Dermis microvascular lymphatic vessel endothelial cell (primary cell): ENCODE measurements around the gene LAMB4. TPM values are rescaled to one million over a fixed set of nuclear protein-coding genes. Genes with fewer than 3 reads are reported as not detected.

ENCODE experiments used
- DNase-seq, 2 donors: peaks; one replicate each; pipeline versions ENCODE4 v3.0.0 to v3.0.0-alpha.2; 2010; ENCODE audit warnings: low read depth in 2 of 2
- total RNA-seq: library from RNA; depleted of rRNA; stranded (reverse); fragments of >200 nt; gene quantifications from 2 replicates; pipeline ENCODE4 v1.2.1, GENCODE V29; 2014

LAMB4 gene
- total RNA-seq, 1 donor from 2014 or later = 0.13 TPM

- DNase-seq = no peak
Measured at GRCh38 chr7:108104324-108104723, 25.8 kb downstream of the LAMB4 start.

DNA sequence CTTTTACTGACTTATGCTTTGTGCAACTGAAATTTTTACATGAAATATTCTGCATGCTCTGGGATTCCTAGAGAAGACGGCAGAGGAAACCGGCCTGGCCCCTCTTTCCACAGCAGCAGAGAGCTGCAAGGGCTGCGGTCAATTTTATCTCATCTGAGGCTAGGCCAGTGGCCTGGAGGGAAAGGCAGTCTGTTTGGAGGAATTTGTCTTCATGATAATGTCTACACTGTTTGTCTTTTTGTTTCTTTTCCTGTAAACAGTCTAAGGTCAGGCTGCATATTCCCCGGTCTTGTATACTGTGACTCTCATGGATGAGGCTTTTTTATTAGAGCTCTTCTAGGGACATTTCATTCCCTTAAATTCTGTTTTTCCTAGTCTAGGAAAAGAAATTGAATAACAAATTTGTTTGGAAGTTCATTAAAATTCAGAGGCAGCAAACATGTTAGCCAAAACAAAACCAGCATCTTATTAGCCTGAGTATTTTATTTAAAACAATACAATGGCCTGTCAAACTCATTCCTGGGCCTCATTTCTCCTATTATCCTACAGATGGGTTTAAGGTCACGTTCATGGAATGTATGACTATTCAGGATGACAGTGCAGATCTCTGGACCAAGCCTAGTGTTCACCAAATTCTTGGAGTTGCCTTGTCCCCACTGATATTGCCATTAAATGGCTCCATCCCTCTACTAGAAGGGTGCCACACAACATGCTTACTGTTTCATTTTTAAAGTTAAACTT, 26.4 kb downstream of the LAMB4 start:
- peak; percentile 33 to 53 for DNase-seq

DNA sequence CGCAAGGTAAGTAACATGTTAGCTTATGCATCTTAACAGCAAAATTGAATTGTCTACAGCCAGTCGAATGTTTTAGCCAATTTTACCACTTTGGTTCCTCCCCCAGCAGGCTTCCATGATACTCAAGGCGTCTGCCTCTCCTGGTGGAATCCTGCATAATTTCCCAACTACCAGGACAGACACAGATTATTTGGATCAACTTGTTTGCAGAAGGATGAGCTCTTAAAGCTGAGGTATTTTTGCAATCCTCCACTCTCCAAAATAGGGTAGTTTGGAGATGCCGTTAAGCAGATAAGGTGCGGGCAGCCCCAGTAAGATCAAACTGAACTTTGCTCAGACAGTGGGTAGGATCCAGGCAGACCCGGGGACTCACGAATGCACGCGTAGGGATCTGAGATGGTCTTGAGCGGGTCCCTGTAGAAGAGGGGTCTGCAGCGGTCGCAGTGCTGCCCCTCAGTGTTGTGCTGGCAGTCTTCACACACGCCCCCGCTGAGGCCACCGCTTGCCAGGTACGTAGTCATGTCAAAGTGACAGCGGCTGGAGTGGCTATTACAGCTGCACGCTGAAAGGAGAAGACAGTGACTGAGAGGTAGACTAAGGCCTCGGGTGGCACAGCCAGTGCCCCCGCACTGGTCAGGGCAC, 27.4 kb downstream of the LAMB4 start:
- DNase-seq = no peak

DNA sequence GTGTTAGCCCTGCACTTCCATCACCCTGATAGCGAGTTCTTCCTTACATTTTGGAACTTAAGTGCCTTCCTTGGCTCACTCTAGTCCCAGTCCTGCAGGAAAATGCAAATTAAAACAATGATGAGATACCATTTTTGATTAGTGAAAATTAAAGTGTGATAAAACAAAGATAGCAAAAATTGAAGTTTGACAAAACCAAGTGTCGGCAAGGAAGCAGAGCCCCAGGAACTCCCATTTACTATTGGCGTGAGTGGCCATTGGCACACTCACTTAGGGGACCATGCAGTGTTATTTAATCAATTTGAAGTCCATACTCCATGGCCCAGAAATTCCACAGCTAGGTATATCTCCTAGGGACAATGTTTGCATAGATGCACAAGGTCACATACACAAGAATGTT, 28.4 kb downstream of the LAMB4 start:
- DNase-seq = no peak

GRCh38 chr7:108099713-108100112, 30.4 kb downstream of the LAMB4 start:
- no peak for DNase-seq

- DNase-seq = peak; percentile 45 to 63
Measured at GRCh38 chr7:108097703-108098102, 32.5 kb downstream of the LAMB4 start.

DNA sequence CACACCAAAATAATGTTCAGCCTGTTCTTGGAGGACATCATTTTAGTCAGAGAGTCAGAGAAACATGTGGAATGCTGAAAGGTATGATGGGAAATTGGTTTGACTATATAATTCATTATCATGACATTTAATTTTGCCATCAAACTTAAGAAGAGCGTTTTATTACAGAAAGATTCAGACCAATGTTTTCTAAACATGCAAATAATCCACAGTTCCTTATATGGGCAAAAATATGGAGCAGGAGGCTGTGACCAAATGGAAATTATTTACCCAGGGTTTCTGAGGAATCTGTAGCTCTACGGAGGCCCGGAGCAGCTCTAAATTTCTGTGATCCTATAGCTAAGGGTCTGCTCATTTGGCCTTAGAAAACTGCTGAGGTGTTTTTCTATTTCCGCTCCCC, 33.2 kb downstream of the LAMB4 start:
- no peak for DNase-seq

- DNase-seq = peak; percentile 31 to 90
Measured at GRCh38 chr7:108094933-108095710, 35.0 kb downstream of the LAMB4 start.

DNA sequence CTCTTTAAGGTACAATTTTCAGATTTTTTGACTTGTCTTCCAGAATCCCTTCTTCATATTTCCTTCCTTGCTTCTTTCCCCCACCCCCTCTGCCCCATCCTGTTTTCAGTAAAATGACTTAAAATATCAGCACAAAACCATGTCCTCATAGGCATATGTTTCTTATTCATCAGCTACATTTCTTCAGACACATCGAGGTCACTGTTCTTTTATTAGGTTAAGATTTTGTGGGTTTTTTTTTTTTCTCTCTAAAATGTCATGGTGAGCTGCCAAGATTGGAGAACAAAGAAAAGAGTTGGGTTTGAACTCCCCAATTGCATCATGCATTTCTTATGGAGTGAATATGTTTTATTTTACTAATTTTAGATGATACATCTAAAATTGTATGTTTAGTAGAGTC, 35.8 kb downstream of the LAMB4 start:
- no peak for DNase-seq

- DNase-seq = no peak
Measured at GRCh38 chr7:108093851-108094331, 36.3 kb downstream of the LAMB4 start.

DNA sequence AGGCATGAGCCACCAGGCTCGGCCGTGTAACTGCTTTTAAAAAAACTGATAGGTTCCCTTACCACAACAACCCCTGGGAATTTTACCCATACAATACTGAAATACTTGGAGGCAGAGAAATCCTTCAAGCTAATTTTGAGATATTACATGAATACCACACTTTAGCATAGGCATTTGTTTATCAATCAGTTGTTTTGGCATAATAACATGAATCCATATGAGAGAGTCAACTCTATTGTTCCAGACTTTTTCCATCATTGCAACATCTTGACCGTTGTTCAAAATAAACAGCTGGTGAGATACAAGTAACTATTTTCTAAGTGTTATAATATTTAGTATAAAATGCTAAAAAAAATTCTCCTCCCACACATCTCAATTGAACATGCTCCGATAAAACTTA, 36.8 kb downstream of the LAMB4 start:
- no peak for DNase-seq

- DNase-seq = no peak
Measured at GRCh38 chr7:108091461-108091831, 38.7 kb downstream of the LAMB4 start.

GRCh38 chr7:108090791-108091460, 39.2 kb downstream of the LAMB4 start:
- DNase-seq = no peak

GRCh38 chr7:108089381-108089780, 40.8 kb downstream of the LAMB4 start:
- DNase-seq = no peak

DNA sequence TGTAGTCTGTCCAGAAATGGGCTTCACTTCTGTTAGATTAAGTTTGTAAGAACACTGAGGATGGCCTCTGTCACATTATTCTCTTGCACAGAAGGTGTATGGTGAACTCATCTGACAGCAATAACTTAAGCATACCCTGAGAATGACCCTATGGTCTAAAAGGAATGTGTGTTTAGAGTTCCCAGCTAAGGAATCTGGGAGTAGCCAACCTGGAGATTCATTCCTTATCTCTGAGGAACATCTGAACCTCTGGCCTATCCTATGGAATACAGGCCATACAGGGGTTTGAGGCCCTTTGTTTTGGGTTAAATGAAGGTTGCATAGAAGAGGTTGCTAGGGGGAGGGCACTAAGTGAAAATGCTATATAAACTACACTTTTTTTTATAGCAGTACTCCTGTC, 41.4 kb downstream of the LAMB4 start:
- no peak for DNase-seq

DNA sequence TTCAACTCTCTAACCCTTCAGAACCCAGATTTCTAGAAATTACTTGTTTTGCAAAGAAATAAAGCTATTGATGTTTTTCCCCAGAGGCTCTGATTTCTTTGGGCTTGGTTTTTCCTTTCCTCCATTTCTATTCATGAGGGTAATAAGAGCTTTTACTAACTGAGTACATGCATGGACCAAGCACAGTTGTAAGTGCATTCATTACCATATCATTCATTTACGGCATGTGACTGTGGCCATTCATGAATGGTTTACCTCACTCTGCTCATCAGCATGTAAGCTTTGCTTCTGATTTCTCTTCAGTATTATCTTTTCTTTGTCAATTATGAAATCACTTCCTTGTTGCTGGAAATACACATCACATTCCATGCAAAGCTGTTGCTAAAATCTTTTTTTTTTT, 42.4 kb downstream of the LAMB4 start:
- DNase-seq = no peak

DNA sequence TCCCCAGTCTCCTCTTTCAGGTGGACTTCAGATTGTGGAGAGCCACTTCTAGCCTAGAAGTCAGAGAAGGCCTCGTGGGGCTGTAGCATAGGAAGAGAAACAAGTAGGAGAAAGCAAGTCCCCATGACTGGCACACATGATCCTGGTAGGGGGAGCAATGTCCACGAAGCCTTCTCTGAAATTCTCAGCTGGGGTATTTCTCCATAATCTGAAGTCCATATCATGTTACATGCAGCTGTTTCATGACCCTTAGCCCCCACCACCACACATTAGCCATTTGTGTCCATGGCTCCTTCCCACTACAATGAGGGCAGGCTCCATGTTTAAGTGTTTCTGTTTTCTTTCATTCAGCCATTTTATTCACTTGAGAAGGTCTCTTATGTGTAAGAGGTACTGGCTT, 43.2 kb downstream of the LAMB4 start:
- no peak for DNase-seq

GRCh38 chr7:108086546-108086945, 43.6 kb downstream of the LAMB4 start:
- DNase-seq = no peak

DNA sequence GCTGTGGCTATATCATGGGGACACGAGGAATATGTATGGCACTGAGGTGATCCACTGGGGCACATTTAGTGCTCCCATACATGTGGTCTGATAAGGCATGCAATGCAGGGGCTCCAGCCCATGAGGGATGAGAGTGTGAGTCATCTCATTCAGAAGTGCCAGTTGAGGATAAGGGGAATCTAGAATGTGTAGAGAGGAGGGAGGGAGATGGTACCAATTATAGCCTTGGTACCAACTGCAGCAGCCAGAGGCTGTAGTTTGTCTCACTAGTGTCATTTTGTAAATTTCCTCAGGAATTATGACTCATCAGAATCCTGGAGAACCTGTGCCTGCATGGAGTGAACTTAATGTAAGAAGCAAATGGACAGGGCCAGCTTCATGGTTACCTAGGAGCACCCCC, 46.2 kb downstream of the LAMB4 start:
- DNase-seq = peak in 1 of 2 donors; percentile 55

GRCh38 chr7:108079648-108080591, 50.2 kb downstream of the LAMB4 start:
- DNase-seq = peak; percentile 33 to 86

DNA sequence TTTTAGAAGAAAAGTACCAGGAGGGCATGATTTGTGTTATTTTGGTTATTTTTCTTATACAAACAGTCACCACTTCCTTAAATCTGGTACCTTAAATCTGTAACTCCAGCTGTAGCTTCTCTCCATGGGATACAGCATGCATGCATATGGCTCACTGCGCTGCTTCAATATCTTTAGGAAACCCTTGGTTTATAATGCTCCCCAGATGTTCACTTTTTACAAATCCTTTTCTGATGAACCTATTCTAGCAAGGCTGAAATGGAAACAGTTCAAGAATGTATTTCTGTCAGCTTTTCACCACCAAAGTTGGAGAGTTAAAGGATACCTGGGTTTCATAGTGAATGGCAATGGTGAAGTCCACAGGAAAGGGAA, 50.9 kb downstream of the LAMB4 start:
- no peak for DNase-seq
